HG03159 (cell line): ENCODE measurements around the gene CCDC121.
"Not testable (repeated sequence)": the region's sequence is repeated elsewhere in the genome, so short reads cannot be mapped to it uniquely, and the experiment has no call there.

Experiments
- ATAC-seq: cut with Tn5 transposase; IDR thresholded peaks from one replicate; pipeline ENCODE4 v1.9.1; 2021; ENCODE audit warnings: mild to moderate bottlenecking, moderate library complexity; ENCODE audit not compliant: unreplicated experiment

The CCDC121 gene

GRCh38 chr2:27638037-27638637, 9.3 kb upstream of the CCDC121 start:
- no peak for ATAC-seq

GRCh38 chr2:27636766-27637165, 8.0 kb upstream of the CCDC121 start:
- no peak for ATAC-seq

- no peak for ATAC-seq
These were observed 5.5 kb upstream of the CCDC121 start for GRCh38 chr2:27634291-27634690.

GRCh38 chr2:27630257-27630656, 1.4 kb upstream of the CCDC121 start:
- ATAC-seq, result not testable (repeated sequence)

- ATAC-seq, result peak; percentile 26
These were observed 647 bp downstream of the CCDC121 start for GRCh38 chr2:27627963-27628766.

- ATAC-seq, result not testable (repeated sequence)
These were observed 1.9 kb downstream of the CCDC121 start for GRCh38 chr2:27626921-27627320.

GRCh38 chr2:27626323-27626722, 2.5 kb downstream of the CCDC121 start:
- not testable (repeated sequence) for ATAC-seq

GRCh38 chr2:27624943-27625342, 3.9 kb downstream of the CCDC121 start:
- no peak for ATAC-seq

GRCh38 chr2:27622921-27623384, 5.9 kb downstream of the CCDC121 start:
- ATAC-seq, result no peak

GRCh38 chr2:27621524-27621923, 7.3 kb downstream of the CCDC121 start:
- ATAC-seq, result no peak

- ATAC-seq, result no peak
These were observed 13.5 kb downstream of the CCDC121 start for GRCh38 chr2:27615316-27615715.

GRCh38 chr2:27613985-27614384, 14.8 kb downstream of the CCDC121 start:
- no peak for ATAC-seq

GRCh38 chr2:27606611-27607010, 22.2 kb downstream of the CCDC121 start:
- ATAC-seq, result no peak

- ATAC-seq, result no peak
These were observed 32.2 kb downstream of the CCDC121 start for GRCh38 chr2:27596627-27597026.

- ATAC-seq, result not testable (repeated sequence)
These were observed 33.4 kb downstream of the CCDC121 start for GRCh38 chr2:27595412-27595811.

- not testable (repeated sequence) for ATAC-seq
These were observed 34.6 kb downstream of the CCDC121 start for GRCh38 chr2:27594020-27594703.

GRCh38 chr2:27593240-27593639, 35.6 kb downstream of the CCDC121 start:
- ATAC-seq, result no peak

- ATAC-seq, result no peak
These were observed 37.1 kb downstream of the CCDC121 start for GRCh38 chr2:27591745-27592144.

- no peak for ATAC-seq
These were observed 40.5 kb downstream of the CCDC121 start for GRCh38 chr2:27588308-27588707.

- no peak for ATAC-seq
These were observed 41.8 kb downstream of the CCDC121 start for GRCh38 chr2:27587025-27587424.

- ATAC-seq, result no peak
These were observed 44.2 kb downstream of the CCDC121 start for GRCh38 chr2:27584597-27584996.
